GM18858 (cell line): ENCODE data around the gene MYD88.
"Not testable (repeated sequence)": the region's sequence is repeated elsewhere in the genome, so short reads cannot be mapped to it uniquely, and the experiment has no call there.

Experiments used
- ATAC-seq: cut with Tn5 transposase; IDR thresholded peaks from one replicate; pipeline ENCODE4 v1.9.1; 2021; ENCODE audit not compliant: unreplicated experiment

Gene MYD88

GRCh38 chr3:38141173-38141951 lies 2.9 kb downstream of the MYD88 start:
- ATAC-seq, result no peak

- ATAC-seq, result no peak
Observed at GRCh38 chr3:38141952-38142273, 3.5 kb downstream of the MYD88 start.

DNA sequence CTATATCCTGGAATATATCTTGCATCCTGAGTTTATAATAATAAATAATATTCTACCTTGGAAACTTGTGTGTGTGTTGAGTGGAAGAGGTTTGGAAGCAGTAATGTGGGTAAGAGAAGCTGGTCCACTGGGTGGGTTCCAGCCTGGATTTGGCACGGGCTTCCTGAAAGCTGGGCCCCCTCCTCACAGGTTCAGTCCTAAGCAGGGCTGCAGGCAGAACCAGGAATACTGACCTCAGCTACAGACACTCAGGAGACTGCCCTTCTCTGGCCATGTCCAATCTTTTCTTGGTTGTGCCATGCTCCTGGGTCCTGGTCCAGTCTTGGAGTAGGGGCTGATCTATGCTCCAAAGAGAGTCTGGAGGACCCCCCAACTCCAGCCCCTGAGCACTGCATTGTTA lies 4.5 kb downstream of the MYD88 start:
- no peak for ATAC-seq

DNA sequence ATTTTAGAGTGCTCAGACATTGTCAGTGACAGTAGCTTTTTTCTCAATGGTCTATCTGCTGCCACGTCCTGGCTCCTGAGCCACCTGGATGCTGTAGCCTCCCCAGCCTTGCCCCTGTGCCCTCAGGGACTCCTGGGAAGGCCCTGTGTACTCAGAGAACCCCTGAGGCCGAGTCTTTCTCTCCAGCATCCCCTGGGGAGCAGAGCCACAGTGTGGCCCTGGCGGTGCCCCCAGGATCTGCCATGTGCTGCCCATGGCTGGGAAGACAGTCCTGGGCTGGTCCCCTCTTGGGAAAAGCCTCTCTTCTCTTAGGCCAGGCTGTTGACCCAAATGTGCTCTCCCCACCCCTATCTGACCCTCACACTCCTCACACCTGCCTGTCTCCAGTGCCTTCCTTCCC lies 5.0 kb downstream of the MYD88 start:
- ATAC-seq, result no peak

DNA sequence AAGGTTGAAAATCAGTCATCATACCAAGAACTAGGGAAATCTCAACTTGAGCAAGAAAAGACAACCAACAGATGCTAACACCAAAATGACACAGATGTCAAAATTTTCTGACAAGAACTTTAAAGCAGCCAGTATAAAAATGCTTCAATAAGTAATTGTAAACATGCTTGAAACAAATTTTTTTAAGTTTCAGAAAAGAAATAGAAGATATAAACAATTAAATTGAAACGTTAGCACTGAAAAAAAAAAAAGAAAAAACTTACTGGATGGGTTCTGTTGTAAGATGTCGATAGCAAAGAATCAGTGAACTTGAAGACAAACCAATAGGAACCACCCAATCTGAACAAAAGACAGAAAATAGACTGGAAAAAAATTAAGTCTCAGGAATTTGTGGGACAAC lies 8.0 kb downstream of the MYD88 start:
- ATAC-seq, result no peak

GRCh38 chr3:38147421-38147820 lies 9.0 kb downstream of the MYD88 start:
- ATAC-seq, result no peak

DNA sequence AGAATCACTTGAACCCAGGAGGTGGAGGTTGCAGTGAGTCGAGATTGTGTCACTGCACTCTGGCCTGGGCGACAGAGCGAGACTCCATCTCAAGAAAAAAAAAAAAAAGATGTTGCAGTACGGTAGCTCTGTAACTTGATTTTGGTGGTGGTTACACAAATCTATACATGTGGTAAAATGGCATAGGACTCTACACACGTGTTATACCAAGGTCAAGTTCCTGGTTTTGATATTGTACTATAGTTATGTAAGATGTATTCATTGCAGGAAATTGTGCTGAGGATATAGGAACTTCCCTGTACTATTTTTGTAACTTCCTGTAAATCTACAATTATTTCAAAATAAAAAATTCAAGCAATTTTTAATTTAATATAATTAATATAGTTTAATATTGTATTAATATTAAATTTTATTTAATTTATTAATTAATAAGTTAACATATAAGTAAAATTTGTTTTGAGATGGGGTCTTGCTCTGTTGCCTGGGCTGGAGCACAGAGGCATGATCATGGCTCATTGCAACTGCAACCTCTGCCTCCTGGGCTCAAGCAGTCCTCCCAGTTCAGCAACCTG lies 9.9 kb downstream of the MYD88 start:
- ATAC-seq, result no peak

GRCh38 chr3:38149708-38150107 lies 11.2 kb downstream of the MYD88 start:
- ATAC-seq, result no peak

DNA sequence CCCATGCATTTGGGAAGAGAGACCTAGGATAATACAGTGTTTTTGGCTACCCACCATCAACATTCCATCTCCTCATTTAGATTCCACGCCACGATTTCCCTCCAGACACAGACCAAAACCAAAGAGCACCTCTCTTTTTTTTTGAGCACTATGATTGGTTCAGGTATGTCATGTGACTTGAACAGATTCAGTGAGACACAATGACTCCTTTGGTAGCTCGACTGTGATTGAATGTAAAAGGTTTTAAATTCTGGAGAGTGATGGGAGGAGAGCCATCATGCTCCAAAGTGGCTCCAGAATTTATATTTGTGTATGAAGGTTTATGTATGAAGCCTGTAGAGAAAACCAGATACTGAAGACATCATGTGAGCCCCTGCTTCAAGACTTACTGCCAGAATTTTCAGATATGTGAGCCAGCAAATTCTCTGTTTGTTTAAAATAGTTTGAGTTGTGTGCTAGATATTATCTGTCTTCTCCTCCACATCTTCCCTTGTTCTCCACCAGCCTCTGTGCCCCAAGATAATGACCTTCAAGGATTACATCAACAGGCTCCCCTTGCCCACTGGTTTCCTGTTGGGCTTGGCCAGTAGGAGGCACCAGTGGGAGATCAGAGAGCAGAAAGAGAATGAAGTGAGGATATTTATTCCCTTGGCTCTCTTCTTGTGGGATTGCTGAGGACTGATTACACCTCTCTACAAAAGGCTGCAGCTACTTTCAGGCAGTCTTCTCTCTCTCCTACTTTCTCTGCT lies 12.5 kb downstream of the MYD88 start:
- no peak for ATAC-seq

GRCh38 chr3:38151667-38152265 lies 13.3 kb downstream of the MYD88 start:
- ATAC-seq, result no peak

- ATAC-seq, result no peak
Observed at GRCh38 chr3:38152609-38153008, 14.1 kb downstream of the MYD88 start.

DNA sequence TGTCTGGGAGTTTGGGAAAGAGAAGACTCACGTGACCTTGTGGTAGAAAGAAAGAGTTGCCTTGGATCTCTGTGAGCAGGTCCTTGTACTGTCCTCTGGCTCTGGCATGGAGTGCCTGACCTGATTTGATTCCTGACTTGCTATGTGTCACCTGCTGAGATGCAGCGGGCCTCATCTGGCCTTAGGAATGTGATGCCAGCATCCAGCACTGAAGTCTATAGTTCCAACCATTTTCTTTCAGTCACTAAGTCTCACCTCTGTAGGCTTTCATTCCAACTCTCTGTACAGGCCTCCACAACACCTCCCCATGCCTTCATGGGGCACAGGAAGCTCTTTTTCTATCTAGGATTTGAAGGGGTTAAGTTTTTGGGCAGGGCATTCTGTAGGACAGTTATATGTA lies 14.8 kb downstream of the MYD88 start:
- ATAC-seq, result no peak

DNA sequence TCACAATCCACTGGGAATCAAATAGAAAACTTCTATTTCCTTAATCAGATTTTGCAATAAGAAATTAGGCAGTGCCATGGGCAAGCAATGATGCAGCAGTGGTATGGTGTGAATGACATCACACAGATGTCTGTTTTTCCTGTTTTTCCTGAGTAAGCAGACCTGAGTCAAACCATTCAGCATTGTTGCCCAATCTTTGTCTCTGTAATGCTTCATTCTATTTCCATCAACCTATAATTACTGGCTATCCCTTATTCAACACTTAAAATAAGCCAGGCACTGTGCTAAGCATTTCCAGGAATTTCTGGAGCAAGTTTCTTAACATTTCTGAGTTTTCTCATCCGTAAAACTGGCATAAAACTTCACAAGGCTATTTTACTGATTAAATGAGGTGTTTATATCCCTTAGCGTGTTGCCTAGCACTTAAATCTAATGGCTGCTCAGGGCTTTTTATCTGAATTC lies 15.6 kb downstream of the MYD88 start:
- no peak for ATAC-seq

DNA sequence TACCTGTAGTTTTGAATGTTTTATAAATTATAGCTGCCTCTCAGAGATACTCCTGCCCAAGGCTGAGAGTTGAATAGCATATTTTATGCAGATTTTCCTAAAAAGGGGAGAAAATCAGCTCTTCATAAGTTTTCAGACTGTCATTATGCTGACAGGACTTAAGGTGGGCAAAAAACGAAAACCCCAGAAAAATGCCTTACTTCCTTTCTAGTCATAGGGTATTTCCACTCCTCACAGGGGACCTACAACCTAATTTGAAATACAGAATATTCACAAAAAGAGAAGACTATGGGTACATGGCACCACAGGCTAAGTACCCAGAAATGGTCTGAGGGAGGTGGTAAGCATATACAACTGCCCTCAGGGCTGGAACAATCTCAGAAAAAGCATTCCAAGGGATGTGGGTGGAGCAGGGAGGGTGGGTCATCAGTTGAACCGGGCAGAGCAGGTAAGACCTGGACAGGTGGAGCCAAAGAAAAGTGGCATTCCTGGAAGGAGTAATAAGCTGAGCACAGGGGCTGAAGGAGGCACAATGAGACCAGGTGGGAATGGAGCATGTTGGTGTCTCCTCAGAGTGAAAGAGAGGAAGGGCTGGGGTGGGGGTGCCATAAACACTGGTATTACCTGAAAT lies 16.3 kb downstream of the MYD88 start:
- ATAC-seq, result no peak

- no peak for ATAC-seq
Observed at GRCh38 chr3:38155825-38156224, 17.4 kb downstream of the MYD88 start.

- no peak for ATAC-seq
Observed at GRCh38 chr3:38157117-38157516, 18.7 kb downstream of the MYD88 start.

DNA sequence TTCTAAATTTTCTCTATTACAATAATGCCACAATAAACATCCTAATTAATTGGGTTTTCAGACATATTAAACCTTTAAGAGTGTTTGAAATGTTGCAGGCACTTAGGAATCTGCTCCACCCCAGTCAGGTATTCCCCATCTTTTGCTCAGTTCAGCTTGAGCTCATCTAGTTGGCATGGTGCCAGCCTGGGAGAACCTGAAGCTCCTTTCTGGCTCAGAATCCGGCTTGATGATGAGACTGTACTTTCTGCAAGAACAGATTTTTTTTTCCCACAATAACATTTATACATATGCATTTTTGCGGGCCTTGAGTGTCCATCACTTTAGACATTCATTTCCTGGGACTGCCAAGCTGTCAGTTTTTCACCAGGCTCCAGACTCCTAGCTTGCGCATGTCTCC lies 19.1 kb downstream of the MYD88 start:
- ATAC-seq, result no peak

DNA sequence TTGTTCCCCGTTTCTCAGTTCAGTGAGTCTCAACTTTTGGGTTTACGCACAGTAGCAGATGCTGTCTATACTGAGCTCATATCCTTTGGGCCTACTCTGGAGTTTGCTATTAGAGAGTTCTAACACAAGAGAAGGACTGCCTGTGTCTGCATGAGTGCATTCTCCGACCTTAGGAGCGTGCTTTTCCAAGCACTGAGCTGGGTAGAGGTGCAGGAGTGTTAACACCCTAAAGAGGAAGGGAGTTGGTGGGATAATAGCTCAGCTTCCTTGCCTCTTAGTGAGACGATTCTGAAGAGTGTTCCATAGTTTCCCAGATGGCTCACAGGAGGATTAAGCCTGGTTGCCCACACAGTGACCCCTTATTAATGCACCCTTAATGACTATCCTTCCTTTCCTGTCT lies 20.0 kb downstream of the MYD88 start:
- no peak for ATAC-seq

GRCh38 chr3:38160704-38161103 lies 22.2 kb downstream of the MYD88 start:
- ATAC-seq, result not testable (repeated sequence)

DNA sequence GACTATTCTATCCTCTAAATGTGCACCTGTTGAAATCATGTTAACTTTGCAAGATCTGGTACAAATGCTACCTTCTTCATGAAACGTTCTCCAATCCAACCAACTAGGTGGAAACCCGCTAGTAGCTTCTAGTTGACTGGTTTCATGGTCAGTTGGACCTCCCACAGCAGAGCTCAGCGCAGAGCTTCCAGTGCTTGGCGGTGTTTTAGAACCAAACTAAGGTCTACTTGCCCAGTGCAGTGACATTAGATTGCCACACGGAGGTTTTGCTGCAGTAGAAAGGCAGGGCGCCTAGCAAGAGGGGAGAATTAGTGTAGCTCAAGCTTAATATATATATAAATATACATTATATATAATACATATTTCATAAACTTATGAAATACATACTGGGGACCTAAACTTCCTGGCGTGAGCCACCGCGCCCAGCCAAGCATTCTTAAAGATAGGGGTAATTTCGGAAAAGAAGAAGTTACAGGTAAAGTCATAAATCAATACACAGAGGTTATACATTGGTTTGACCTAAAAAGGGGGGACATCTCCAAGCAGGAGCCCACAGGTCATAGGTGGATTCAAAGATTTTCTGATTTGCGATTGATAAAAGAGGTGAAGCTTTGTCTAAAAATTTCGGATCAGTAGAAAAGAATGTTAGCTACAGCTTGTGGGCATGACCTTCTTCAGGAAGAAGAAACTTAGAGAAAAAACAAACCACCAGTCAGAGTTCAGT lies 24.8 kb downstream of the MYD88 start:
- no peak for ATAC-seq
